Stimulated activated CD4-positive, alpha-beta T cell treated with anti-CD3 and anti-CD28 coated beads, Interleukin-2, amount 100 ng/mL, for 24 hours (primary cell): ENCODE measurements around the gene NAP1L4.
"Not testable (repeated sequence)": the region's sequence is repeated elsewhere in the genome, so short reads cannot be mapped to it uniquely, and the experiment has no call there.

Experiments used
- DNase-seq, 2 donors: peaks; one replicate each; pipeline ENCODE4 v3.0.0-alpha.2; 2020

The NAP1L4 gene

GRCh38 chr11:2921261-2921660 lies 70.9 kb downstream of the NAP1L4 start:
- no peak for DNase-seq

GRCh38 chr11:2920343-2920742 lies 71.8 kb downstream of the NAP1L4 start:
- no peak for DNase-seq

- DNase-seq, result no peak
Measured at GRCh38 chr11:2919837-2920236, 72.3 kb downstream of the NAP1L4 start.

GRCh38 chr11:2919188-2919587 lies 72.9 kb downstream of the NAP1L4 start:
- no peak for DNase-seq

GRCh38 chr11:2917842-2918490 lies 74.2 kb downstream of the NAP1L4 start:
- DNase-seq, result no peak

- DNase-seq, result no peak
Measured at GRCh38 chr11:2916892-2917645, 75.1 kb downstream of the NAP1L4 start.

GRCh38 chr11:2916114-2916891 lies 75.8 kb downstream of the NAP1L4 start:
- no peak for DNase-seq

- DNase-seq, result no peak
Measured at GRCh38 chr11:2915473-2915872, 76.7 kb downstream of the NAP1L4 start.

GRCh38 chr11:2914455-2915195 lies 77.5 kb downstream of the NAP1L4 start:
- no peak for DNase-seq

- no peak for DNase-seq
Measured at GRCh38 chr11:2913776-2914175, 78.4 kb downstream of the NAP1L4 start.

- DNase-seq, result no peak
Measured at GRCh38 chr11:2913019-2913431, 79.1 kb downstream of the NAP1L4 start.

- no peak for DNase-seq
Measured at GRCh38 chr11:2912498-2912897, 79.6 kb downstream of the NAP1L4 start.

GRCh38 chr11:2911785-2912391 lies 80.2 kb downstream of the NAP1L4 start:
- no peak for DNase-seq

- DNase-seq, result no peak
Measured at GRCh38 chr11:2911088-2911784, 80.9 kb downstream of the NAP1L4 start.

- DNase-seq, result no peak
Measured at GRCh38 chr11:2910401-2910955, 81.7 kb downstream of the NAP1L4 start.

GRCh38 chr11:2909133-2909902 lies 82.8 kb downstream of the NAP1L4 start:
- DNase-seq, result no peak

GRCh38 chr11:2908130-2908529 lies 84.0 kb downstream of the NAP1L4 start:
- DNase-seq, result no peak

- DNase-seq, result not testable (repeated sequence)
Measured at GRCh38 chr11:2905299-2905698, 86.8 kb downstream of the NAP1L4 start.

- no peak for DNase-seq
Measured at GRCh38 chr11:2904153-2905052, 87.7 kb downstream of the NAP1L4 start.

- DNase-seq, result no peak
Measured at GRCh38 chr11:2903672-2904011, 88.5 kb downstream of the NAP1L4 start.
